H9 (cell line): ENCODE measurements around the gene HDGFL1. TPM values are rescaled to one million over a fixed set of nuclear protein-coding genes. Genes with fewer than 3 reads are reported as not detected.
A peak's percentile ranks its signal among the peaks of the same experiment; 100 is the strongest.

Experiments used
- DNase-seq: peaks from one replicate; pipeline ENCODE4 v3.0.0-alpha.2; 2017
- H2AFZ ChIP-seq: one replicate; pipeline ENCODE4 v1.6.1; 2013; ENCODE audit warnings: mild to moderate bottlenecking, low read length, control low read depth, moderate library complexity
- H2AK5ac ChIP-seq: 2 replicates; pipeline ENCODE4 v1.6.1; 2013; ENCODE audit warnings: low read length, control low read depth, mixed read lengths; ENCODE audit not compliant: insufficient read length
- H2BK120ac ChIP-seq: one replicate; pipeline ENCODE4 v1.6.1; 2013; ENCODE audit warnings: low read depth, mild to moderate bottlenecking, low read length, control low read depth, inconsistent platforms; ENCODE audit not compliant: poor library complexity, severe bottlenecking
- H2BK12ac ChIP-seq: 2 replicates; pipeline ENCODE4 v1.6.1; 2013; ENCODE audit warnings: low read length, control low read depth, mixed read lengths, low read depth; ENCODE audit not compliant: insufficient read length
- H2BK15ac ChIP-seq: 2 replicates; pipeline ENCODE4 v1.6.1; 2013; ENCODE audit warnings: low read depth, low read length, control low read depth
- H2BK20ac ChIP-seq: one replicate; pipeline ENCODE4 v1.6.1; 2013; ENCODE audit warnings: low read depth, mild to moderate bottlenecking, low read length, control low read depth, inconsistent platforms; ENCODE audit not compliant: poor library complexity, severe bottlenecking
- H2BK5ac ChIP-seq: 2 replicates; pipeline ENCODE4 v1.6.1; 2013; ENCODE audit warnings: low read length, control low read depth, mixed read lengths; ENCODE audit not compliant: insufficient read length
- H3K14ac ChIP-seq: 2 replicates; pipeline ENCODE4 v1.6.1; 2013; ENCODE audit warnings: low read length, control low read depth; ENCODE audit not compliant: insufficient read depth
- H3K18ac ChIP-seq: 2 replicates; pipeline ENCODE4 v1.6.1; 2013; ENCODE audit warnings: low read depth, mild to moderate bottlenecking, mixed read lengths, low read length, control low read depth; ENCODE audit not compliant: insufficient read length
- H3K23ac ChIP-seq: 2 replicates; pipeline ENCODE4 v1.6.1; 2013; ENCODE audit warnings: low read length, control low read depth, mixed read lengths, low read depth; ENCODE audit not compliant: insufficient read length
- H3K23me2 ChIP-seq: 2 replicates; pipeline ENCODE4 v1.6.1; 2013; ENCODE audit warnings: low read depth, mild to moderate bottlenecking, mixed read lengths, low read length, control low read depth; ENCODE audit not compliant: insufficient read length, poor library complexity, severe bottlenecking
- H3K27ac ChIP-seq: 2 replicates; pipeline ENCODE4 v1.5.1; 2013; ENCODE audit warnings: low read length, control low read depth, mixed read lengths, low read depth; ENCODE audit not compliant: insufficient read length
- H3K27me3 ChIP-seq: 2 replicates; pipeline ENCODE4 v1.6.1; 2013; ENCODE audit warnings: low read length, control low read depth, inconsistent platforms; ENCODE audit not compliant: insufficient read depth
- H3K4ac ChIP-seq: 2 replicates; pipeline ENCODE4 v1.6.1; 2013; ENCODE audit warnings: low read depth, mild to moderate bottlenecking, control low read depth, inconsistent platforms, low read length, moderate library complexity
- H3K4me1 ChIP-seq: 2 replicates; pipeline ENCODE4 v1.6.1; 2013; ENCODE audit warnings: low read length, control low read depth, inconsistent platforms; ENCODE audit not compliant: insufficient read depth
- H3K4me2 ChIP-seq: 2 replicates; pipeline ENCODE4 v1.6.1; 2013; ENCODE audit warnings: low read length, control low read depth, mixed read lengths; ENCODE audit not compliant: insufficient read length, insufficient read depth
- H3K56ac ChIP-seq: 2 replicates; pipeline ENCODE4 v1.6.1; 2013; ENCODE audit warnings: low read depth, mild to moderate bottlenecking, mixed read lengths, low read length, control low read depth; ENCODE audit not compliant: insufficient read length
- H3K79me1 ChIP-seq: 2 replicates; pipeline ENCODE4 v1.6.1; 2013; ENCODE audit warnings: low read depth, mild to moderate bottlenecking, moderate library complexity, low read length, control low read depth, inconsistent platforms; ENCODE audit not compliant: insufficient read depth, poor library complexity, severe bottlenecking
- H3K79me2 ChIP-seq: 2 replicates; pipeline ENCODE4 v1.6.1; 2013; ENCODE audit warnings: low read length, control low read depth, inconsistent platforms; ENCODE audit not compliant: insufficient read depth
- H3K9ac ChIP-seq: 2 replicates; pipeline ENCODE4 v1.6.1; 2013; ENCODE audit warnings: low read length, control low read depth, mixed read lengths; ENCODE audit not compliant: insufficient read length; ENCODE audit errors: extremely low read depth
- H3K9me3 ChIP-seq: one replicate; pipeline ENCODE4 v1.6.1; 2013; ENCODE audit warnings: low read depth, low read length, inconsistent platforms; ENCODE audit not compliant: control insufficient read depth
- H3T11ph ChIP-seq: one replicate; pipeline ENCODE4 v1.6.1; 2013; ENCODE audit warnings: mild to moderate bottlenecking, low read length, control low read depth, inconsistent platforms
- H4K20me1 ChIP-seq: one replicate; pipeline ENCODE4 v1.6.1; 2013; ENCODE audit not compliant: control insufficient read depth, insufficient read length, insufficient read depth
- H4K5ac ChIP-seq: 2 replicates; pipeline ENCODE4 v1.6.1; 2013; ENCODE audit warnings: low read depth, mild to moderate bottlenecking, mixed read lengths, low read length, control low read depth; ENCODE audit not compliant: insufficient read length
- H4K8ac ChIP-seq: replicated peaks from 2 replicates; pipeline ENCODE4 v1.6.1; 2013; ENCODE audit warnings: low read length, control low read depth, mixed read lengths, low read depth; ENCODE audit not compliant: insufficient read length
- H4K91ac ChIP-seq: 2 replicates; pipeline ENCODE4 v1.6.1; 2013; ENCODE audit warnings: low read depth, mild to moderate bottlenecking, moderate library complexity, mixed read lengths, low read length, control low read depth; ENCODE audit not compliant: insufficient read length
- H3K27ac Mint-ChIP-seq, 3 experiments: 2 replicates in 2 of 3; 3 replicates in 1 of 3; pipeline ENCODE4 v1.8.0; 2020 to 2021; ENCODE audit warnings: mixed read lengths in 3 of 3, mild to moderate bottlenecking in 1 of 3, moderate library complexity in 1 of 3
- H3K27me3 Mint-ChIP-seq: 2 replicates; pipeline ENCODE4 v1.8.0; 2021; ENCODE audit warnings: low read depth, mild to moderate bottlenecking, moderate library complexity, mixed read lengths
- H3K36me3 Mint-ChIP-seq, 3 experiments: 2 replicates in 2 of 3; 3 replicates in 1 of 3; pipeline ENCODE4 v1.8.0; 2020 to 2021; ENCODE audit warnings: low read depth in 3 of 3, mixed read lengths in 3 of 3; ENCODE audit not compliant: insufficient read depth in 1 of 3
- H3K4me1 Mint-ChIP-seq, 2 experiments: 2 replicates each; pipeline ENCODE4 v1.8.0; 2020; ENCODE audit warnings: mixed read lengths in 2 of 2
- H3K4me3 Mint-ChIP-seq, 2 experiments: 2 replicates in 1 of 2; 3 replicates in 1 of 2; pipeline ENCODE4 v1.8.0; 2020 to 2021; ENCODE audit warnings: mild to moderate bottlenecking in 2 of 2, mixed read lengths in 2 of 2, moderate library complexity in 1 of 2
- H3K9me3 Mint-ChIP-seq, 2 experiments: 2 replicates in 1 of 2; 3 replicates in 1 of 2; pipeline ENCODE4 v1.8.0; 2020; ENCODE audit warnings: mild to moderate bottlenecking in 2 of 2, mixed read lengths in 2 of 2, moderate library complexity in 1 of 2
- WGBS: extraction: QIAGEN DNeasy Blood & Tissue Kit; methylation state at CpG from one replicate; pipeline ENCODE4 v1.1.7; 2013; ENCODE audit warnings: missing lambda C conversion rate, low lambda C conversion rate, mixed read lengths; ENCODE audit not compliant: insufficient read length; ENCODE audit errors: extremely low coverage; 5-methylcytosine and 5-hydroxymethylcytosine counted together
- total RNA-seq: library from RNA; stranded (reverse); gene quantifications from 2 replicates; pipeline ENCODE4 v1.2.1, GENCODE V29; 2021
- TF ChIP-seq, protein P1 (sequence below): fragments of 200-600 bp; sonication (generic); conservative IDR thresholded peaks from 3 replicates; pipeline ENCODE4 v1.8.0; 2021; ENCODE audit warnings: antibody characterized with exemption, mild to moderate bottlenecking

The HDGFL1 gene
- total RNA-seq, 1 experiment from 2014 or later = not detected

DNA sequence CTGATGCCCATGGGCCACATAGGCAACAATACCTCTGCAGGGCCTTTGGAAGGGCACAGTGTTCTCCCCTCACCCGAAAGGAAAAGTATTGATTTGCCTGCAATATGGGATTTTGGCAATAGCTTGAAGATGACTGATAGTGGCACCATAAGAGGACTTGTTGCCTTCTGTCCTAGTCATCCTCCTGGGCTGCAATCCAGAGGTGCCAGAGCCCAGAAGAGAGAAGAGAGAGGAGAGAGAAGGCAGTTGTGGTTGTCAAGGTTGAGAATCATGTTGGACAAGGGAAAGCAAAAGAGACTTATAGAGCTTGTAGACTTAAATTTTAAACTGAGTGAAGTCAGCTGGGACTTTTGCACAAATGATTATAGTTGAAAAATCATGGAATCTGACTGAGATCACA, 14.6 kb downstream of the HDGFL1 start:
- no peaks in the 10 kb centered on the region for H3K79me2 ChIP-seq
- no peak overlapping the region for H2AK5ac ChIP-seq
- H3K14ac ChIP-seq = no peak overlapping the region
- TF ChIP-seq, protein P1, sequence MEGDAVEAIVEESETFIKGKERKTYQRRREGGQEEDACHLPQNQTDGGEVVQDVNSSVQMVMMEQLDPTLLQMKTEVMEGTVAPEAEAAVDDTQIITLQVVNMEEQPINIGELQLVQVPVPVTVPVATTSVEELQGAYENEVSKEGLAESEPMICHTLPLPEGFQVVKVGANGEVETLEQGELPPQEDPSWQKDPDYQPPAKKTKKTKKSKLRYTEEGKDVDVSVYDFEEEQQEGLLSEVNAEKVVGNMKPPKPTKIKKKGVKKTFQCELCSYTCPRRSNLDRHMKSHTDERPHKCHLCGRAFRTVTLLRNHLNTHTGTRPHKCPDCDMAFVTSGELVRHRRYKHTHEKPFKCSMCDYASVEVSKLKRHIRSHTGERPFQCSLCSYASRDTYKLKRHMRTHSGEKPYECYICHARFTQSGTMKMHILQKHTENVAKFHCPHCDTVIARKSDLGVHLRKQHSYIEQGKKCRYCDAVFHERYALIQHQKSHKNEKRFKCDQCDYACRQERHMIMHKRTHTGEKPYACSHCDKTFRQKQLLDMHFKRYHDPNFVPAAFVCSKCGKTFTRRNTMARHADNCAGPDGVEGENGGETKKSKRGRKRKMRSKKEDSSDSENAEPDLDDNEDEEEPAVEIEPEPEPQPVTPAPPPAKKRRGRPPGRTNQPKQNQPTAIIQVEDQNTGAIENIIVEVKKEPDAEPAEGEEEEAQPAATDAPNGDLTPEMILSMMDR = no peak
- no peak overlapping the region for H3K27ac ChIP-seq
- no peaks in the 10 kb centered on the region for H3K9me3 Mint-ChIP-seq
- no peak overlapping the region for H2BK120ac ChIP-seq
- no peak overlapping the region for H3K23ac ChIP-seq
- H2BK15ac ChIP-seq = no peak overlapping the region
- no peak overlapping the region for H4K8ac ChIP-seq
- no peak overlapping the region for H2BK12ac ChIP-seq
- H3K79me1 ChIP-seq = no peaks in the 10 kb centered on the region
- WGBS = no CpG with 5 or more reads among the region's 1 CpG
- no peaks in the 10 kb centered on the region; the same call in 1 of the 2 replicates for H3K4me1 ChIP-seq
- no peaks in the 10 kb centered on the region for H3K23me2 ChIP-seq
- no peak for DNase-seq
- H3K27ac Mint-ChIP-seq = 0 out of 7 replicates have a peak overlapping the region, but pooled peaks of 1 of the 3 experiments have one; percentile 10
- no peak overlapping the region for H3K9ac ChIP-seq
- no peaks in the 10 kb centered on the region for H3K27me3 ChIP-seq
- H2BK5ac ChIP-seq = no peak overlapping the region
- no peak overlapping the region for H3K56ac ChIP-seq
- H3K18ac ChIP-seq = no peak overlapping the region
- H2AFZ ChIP-seq = peak overlapping the region; percentile 73
- H3K4me2 ChIP-seq = no peak overlapping the region
- H2BK20ac ChIP-seq = no peak overlapping the region
- no peaks in the 10 kb centered on the region for H4K20me1 ChIP-seq
- no peak overlapping the region for H3K4ac ChIP-seq
- H3K9me3 ChIP-seq = no peaks in the 10 kb centered on the region
- no peak overlapping the region for H4K91ac ChIP-seq
- H3K27me3 Mint-ChIP-seq = no peaks in the 10 kb centered on the region
- no peak overlapping the region for H3K4me3 Mint-ChIP-seq
- no peak overlapping the region for H4K5ac ChIP-seq
- H3T11ph ChIP-seq = no peak overlapping the region
- H3K4me1 Mint-ChIP-seq = peaks cover 21 to 32% of the 10 kb centered on the region in 2 experiments
- no peaks in the 10 kb centered on the region for H3K36me3 Mint-ChIP-seq
